GM21367 (cell line): ENCODE data around the gene CPED1.
"Not testable (repeated sequence)": the region's sequence is repeated elsewhere in the genome, so short reads cannot be mapped to it uniquely, and the experiment has no call there.

Experiments used
- ATAC-seq: cut with Tn5 transposase; IDR thresholded peaks from one replicate; pipeline ENCODE4 v1.9.1; 2021; ENCODE audit not compliant: unreplicated experiment

Gene CPED1

GRCh38 chr7:121038717-121039509, 50.4 kb downstream of the CPED1 start:
- ATAC-seq, result no peak

GRCh38 chr7:121039510-121039822, 51.0 kb downstream of the CPED1 start:
- ATAC-seq, result no peak

- no peak for ATAC-seq
These were observed 51.5 kb downstream of the CPED1 start for GRCh38 chr7:121039994-121040393.

- ATAC-seq, result no peak
These were observed 53.1 kb downstream of the CPED1 start for GRCh38 chr7:121041516-121042148.

GRCh38 chr7:121042195-121042594, 53.7 kb downstream of the CPED1 start:
- ATAC-seq, result no peak

- no peak for ATAC-seq
These were observed 54.4 kb downstream of the CPED1 start for GRCh38 chr7:121042899-121043298.

GRCh38 chr7:121043314-121044234, 55.1 kb downstream of the CPED1 start:
- ATAC-seq, result no peak

- ATAC-seq, result no peak
These were observed 56.6 kb downstream of the CPED1 start for GRCh38 chr7:121045090-121045489.

- ATAC-seq, result no peak
These were observed 57.5 kb downstream of the CPED1 start for GRCh38 chr7:121046009-121046408.

GRCh38 chr7:121046893-121047468, 58.5 kb downstream of the CPED1 start:
- no peak for ATAC-seq

- no peak for ATAC-seq
These were observed 59.7 kb downstream of the CPED1 start for GRCh38 chr7:121048195-121048594.

GRCh38 chr7:121049028-121049791, 60.7 kb downstream of the CPED1 start:
- ATAC-seq, result no peak

GRCh38 chr7:121049897-121050296, 61.4 kb downstream of the CPED1 start:
- ATAC-seq, result no peak

- no peak for ATAC-seq
These were observed 64.7 kb downstream of the CPED1 start for GRCh38 chr7:121053219-121053618.

GRCh38 chr7:121054925-121055324, 66.4 kb downstream of the CPED1 start:
- no peak for ATAC-seq

- ATAC-seq, result no peak
These were observed 69.4 kb downstream of the CPED1 start for GRCh38 chr7:121057878-121058277.

GRCh38 chr7:121058975-121059374, 70.5 kb downstream of the CPED1 start:
- ATAC-seq, result no peak

- ATAC-seq, result not testable (repeated sequence)
These were observed 71.5 kb downstream of the CPED1 start for GRCh38 chr7:121059979-121060509.

GRCh38 chr7:121061677-121062582, 73.4 kb downstream of the CPED1 start:
- no peak for ATAC-seq
